PC-3 (cell line): ENCODE results near the gene MGAT2.

ENCODE experiments used
- EZH2 ChIP-seq: fragments of 300-600 bp; sonication (generic); IDR thresholded peaks from one replicate; pipeline ENCODE4 v1.6.1; 2017; ENCODE audit warnings: antibody characterized with exemption, mild to moderate bottlenecking, low read length; ENCODE audit not compliant: unreplicated experiment
- TF ChIP-seq, protein P1 (sequence below): fragments of 300-600 bp; sonication (generic); conservative IDR thresholded peaks from 2 replicates; pipeline ENCODE4 v1.5.1; 2017; ENCODE audit warnings: antibody characterized with exemption, low read depth, mild to moderate bottlenecking, low read length

DNA sequence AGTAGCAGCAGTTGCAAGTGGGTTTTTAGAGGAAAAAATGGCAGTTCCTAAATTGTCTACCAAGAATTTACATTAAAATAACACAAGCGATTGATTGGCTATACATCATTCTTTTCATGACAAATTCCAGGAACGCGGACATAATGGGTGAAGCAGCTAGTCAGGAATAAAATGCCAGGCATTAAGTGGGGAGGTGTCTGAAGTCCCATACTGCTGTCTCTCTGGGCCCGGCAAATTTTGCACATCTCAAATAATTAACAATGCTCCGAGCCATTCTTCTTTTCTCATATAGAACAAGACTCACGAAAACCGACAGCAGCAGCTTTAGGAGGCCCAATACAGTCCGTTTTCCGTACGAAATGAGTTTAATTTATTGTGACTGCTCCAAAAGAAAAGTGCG, 869 bp upstream of the MGAT2 start:
- TF ChIP-seq, protein P1, sequence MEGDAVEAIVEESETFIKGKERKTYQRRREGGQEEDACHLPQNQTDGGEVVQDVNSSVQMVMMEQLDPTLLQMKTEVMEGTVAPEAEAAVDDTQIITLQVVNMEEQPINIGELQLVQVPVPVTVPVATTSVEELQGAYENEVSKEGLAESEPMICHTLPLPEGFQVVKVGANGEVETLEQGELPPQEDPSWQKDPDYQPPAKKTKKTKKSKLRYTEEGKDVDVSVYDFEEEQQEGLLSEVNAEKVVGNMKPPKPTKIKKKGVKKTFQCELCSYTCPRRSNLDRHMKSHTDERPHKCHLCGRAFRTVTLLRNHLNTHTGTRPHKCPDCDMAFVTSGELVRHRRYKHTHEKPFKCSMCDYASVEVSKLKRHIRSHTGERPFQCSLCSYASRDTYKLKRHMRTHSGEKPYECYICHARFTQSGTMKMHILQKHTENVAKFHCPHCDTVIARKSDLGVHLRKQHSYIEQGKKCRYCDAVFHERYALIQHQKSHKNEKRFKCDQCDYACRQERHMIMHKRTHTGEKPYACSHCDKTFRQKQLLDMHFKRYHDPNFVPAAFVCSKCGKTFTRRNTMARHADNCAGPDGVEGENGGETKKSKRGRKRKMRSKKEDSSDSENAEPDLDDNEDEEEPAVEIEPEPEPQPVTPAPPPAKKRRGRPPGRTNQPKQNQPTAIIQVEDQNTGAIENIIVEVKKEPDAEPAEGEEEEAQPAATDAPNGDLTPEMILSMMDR, result no peak
- no peak for TF ChIP-seq EZH2
